Measurements from ENCODE around the gene HCRTR1.

- TF ChIP-seq CTCF (IDR thresholded peaks at IDR 0.05) (no peak), POLR2A (IDR thresholded peaks at IDR 0.05) (no peak)
These were observed 24.9 kb downstream of the HCRTR1 start for GRCh38 chr1:31642366-31642765.

Measured in esophagus squamous epithelium (tissue), 4 donors.